ENCODE measurements around the gene TRAK2.
"Not testable (repeated sequence)": the region's sequence is repeated elsewhere in the genome, so short reads cannot be mapped to it uniquely, and the experiment has no call there.

TRAK2 gene, protein sequence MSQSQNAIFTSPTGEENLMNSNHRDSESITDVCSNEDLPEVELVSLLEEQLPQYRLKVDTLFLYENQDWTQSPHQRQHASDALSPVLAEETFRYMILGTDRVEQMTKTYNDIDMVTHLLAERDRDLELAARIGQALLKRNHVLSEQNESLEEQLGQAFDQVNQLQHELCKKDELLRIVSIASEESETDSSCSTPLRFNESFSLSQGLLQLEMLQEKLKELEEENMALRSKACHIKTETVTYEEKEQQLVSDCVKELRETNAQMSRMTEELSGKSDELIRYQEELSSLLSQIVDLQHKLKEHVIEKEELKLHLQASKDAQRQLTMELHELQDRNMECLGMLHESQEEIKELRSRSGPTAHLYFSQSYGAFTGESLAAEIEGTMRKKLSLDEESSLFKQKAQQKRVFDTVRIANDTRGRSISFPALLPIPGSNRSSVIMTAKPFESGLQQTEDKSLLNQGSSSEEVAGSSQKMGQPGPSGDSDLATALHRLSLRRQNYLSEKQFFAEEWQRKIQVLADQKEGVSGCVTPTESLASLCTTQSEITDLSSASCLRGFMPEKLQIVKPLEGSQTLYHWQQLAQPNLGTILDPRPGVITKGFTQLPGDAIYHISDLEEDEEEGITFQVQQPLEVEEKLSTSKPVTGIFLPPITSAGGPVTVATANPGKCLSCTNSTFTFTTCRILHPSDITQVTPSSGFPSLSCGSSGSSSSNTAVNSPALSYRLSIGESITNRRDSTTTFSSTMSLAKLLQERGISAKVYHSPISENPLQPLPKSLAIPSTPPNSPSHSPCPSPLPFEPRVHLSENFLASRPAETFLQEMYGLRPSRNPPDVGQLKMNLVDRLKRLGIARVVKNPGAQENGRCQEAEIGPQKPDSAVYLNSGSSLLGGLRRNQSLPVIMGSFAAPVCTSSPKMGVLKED

DNA sequence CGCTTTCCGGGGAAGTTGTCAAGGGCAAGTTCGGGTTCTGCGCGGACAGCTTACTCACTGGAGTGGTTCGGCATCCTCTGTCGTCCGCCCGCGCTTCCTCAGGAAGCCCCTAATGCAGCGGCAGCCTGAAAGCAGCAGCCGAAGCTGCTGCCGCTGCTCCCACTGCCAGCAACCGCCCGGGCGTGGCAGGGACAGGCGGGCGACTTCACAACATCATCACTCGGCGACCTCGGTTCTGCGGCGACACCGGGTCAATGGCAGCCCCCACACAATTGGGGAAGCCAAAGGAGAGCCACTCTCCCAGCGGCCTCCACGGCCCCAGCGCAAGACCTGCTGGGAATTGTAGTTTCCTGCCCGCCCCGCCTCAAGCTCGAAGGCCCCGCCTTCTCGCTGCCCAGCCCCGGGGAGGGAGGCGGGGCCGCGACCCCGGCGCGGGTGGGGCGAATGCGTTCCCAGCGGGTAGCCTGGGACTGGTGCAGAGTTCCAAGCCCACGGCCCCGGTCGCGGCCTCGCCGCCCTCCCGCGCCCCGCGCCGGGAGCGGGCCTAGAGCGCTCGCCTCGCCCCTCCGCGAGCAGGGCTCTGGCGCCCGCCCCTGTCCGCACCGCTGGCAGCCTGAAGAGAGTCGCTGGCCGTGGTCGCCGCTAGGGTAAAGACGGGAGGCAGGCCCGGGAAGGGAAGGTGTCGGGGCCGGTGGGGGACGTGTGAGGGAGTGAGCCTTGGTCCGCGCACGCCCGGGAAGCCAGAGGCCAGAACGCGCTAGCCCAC is at the start of gene TRAK2, which contains the start of gene STRADB:
TSS of gene TRAK2 (minus strand) at position 167 of the 766 bp plus-strand sequence. CDS start 30,951 bp downstream, outside the sequence.
TSS of gene STRADB (plus strand) at position 449 of the 766 bp plus-strand sequence. CDS start 3,101 bp downstream, outside the sequence.
- peak; percentile 97 for DNase-seq

DNA sequence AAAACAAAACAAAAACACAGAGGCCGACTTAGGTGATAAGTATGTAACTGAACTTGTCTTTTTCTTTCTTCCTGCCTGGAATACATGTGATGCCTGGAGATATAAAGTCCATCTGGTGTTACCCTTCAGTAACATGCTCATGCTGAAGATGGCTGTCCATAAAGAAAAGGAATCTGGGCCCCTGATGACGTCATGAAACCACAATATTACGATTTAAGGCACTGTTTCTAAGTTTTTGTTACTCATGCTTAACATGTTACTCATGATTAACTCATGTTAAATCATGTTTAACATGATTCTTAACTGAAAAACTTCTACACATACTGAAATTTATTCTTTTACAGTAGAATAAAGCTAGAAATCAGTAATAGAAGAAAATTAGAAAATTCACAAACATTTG is 49.3 kb upstream of the TRAK2 start:
- DNase-seq: no peak

DNA sequence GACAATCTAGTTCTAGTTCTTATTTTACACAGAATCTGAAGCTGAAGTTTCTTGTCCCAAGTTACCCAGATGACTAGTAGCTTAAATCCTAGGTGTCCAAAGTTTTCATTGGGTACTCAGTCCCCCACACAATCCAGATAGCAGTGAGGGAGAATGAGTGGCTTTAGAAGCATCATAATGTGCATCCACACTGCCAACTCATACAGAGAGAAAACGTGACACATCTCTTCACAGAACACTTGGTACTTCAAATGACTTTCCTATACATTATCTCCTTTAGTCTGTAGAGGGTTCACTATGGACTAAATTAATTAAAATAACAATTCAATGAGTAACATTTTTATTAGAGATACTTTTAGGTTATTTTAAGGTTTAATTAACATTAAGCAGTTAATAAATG is 45.5 kb upstream of the TRAK2 start:
- no peak for DNase-seq

DNA sequence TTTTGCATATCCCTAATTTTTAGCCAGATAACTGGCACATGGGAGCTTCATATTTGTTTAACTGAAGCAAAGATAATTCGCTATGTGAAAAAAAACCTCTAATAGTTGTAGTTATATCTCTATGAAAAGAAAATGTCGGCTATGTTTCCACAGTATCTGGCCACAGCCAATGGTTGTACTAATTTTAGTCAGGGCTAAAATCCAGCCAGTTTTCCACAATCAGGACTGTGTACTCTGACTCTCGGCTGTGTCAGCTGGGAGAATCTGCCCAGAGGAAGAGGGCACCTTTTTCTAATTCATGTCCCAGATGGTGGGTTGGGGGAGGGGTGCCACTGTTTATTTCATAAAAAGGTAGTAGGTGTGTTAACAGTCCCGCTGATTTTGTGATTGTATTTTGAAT is 39.0 kb upstream of the TRAK2 start:
- no peak for DNase-seq

DNA sequence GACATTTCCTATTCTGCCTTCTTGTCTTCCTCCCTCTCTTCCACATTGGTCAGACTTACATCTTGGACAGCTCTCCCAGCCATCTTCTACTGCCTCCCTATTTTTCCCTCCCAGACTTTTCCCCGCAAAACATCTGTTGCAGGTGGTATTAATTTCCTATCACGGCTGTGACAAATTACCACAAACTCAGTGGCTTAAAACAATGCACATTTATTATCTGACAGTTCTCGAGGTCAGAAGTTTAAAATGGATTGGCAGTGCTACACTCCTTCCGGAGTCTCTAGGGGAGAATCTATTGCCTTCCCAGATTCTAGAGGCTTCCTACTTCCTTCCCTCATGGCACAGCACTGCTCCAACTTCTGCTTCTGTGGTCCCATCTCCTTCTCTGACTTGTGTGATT is 33.5 kb upstream of the TRAK2 start:
- DNase-seq: no peak

DNA sequence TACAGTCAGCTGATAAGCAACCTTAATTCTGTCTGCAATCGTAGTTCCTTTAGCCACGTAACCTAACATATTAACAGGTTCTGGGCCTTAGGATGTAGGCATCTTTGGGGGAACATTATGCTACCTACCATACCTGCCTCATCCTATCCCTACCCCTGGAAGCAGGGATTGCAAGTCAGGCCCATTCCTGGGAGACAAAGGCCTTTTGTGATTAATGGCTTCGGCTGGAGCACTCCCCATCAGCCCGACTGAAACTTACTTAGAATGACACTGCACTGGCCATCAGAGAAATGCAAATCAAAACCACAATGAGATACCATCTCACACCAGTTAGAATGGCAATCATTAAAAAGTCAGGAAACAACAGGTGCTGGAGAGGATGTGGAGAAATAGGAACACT is 32.5 kb upstream of the TRAK2 start:
- DNase-seq: not testable (repeated sequence)

DNA sequence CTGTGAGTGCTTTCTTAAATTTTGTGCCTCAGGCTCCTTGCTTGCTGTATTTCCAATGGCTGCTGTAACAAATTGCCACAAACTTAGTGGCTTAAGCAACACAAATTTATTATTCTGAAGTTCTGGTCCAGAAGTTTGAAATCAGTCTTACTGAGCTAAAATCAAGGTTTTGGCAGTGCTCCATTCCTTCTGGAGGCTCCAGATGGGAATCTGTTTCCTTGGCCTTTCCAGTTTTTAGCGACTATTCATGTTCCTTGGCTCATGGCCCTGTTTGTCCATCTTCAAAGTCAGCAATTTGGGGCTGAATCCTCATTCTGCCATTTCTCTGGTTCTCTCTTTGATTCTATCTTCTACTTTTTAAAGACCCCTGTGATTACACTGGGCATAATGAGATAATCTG is 32.1 kb upstream of the TRAK2 start:
- DNase-seq: no peak

DNA sequence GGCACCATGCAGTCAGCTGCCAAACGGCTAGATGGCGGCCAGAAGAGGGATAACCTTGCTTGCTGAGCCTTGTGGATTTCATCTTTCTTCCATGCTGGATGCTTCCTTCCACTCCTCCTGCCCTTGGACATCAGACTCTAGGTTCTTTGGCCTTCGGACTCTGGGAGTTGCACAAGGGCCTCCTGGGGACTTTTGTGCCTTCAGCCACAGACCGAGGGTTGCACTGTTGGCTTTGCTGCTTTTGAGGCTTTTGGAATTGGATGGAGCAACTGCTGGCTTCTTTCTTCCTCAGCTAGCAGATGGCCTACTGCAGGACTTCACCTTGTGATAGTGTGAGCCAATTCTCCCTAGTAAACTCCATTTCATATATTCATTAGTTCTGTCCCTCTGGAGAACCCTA is 31.3 kb upstream of the TRAK2 start:
- DNase-seq: no peak

DNA sequence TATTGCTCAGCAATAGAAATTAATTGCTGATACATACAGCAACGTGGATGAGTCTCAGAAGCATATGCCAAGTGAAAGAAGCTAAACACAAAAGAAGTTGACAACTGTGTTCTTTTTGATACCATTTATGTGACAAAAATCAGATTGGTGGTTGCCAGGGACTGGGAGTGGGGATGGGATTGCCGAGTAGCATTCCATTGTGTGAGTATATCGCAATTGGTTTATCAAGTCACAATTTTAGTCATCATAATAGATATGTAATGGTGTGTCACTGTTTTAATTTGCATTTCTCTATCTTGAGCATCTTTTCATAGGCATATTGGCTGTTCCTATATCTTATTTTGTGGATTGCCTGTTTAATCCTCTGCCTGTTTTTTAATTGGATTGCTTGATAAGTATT is 21.2 kb upstream of the TRAK2 start:
- no peak for DNase-seq

DNA sequence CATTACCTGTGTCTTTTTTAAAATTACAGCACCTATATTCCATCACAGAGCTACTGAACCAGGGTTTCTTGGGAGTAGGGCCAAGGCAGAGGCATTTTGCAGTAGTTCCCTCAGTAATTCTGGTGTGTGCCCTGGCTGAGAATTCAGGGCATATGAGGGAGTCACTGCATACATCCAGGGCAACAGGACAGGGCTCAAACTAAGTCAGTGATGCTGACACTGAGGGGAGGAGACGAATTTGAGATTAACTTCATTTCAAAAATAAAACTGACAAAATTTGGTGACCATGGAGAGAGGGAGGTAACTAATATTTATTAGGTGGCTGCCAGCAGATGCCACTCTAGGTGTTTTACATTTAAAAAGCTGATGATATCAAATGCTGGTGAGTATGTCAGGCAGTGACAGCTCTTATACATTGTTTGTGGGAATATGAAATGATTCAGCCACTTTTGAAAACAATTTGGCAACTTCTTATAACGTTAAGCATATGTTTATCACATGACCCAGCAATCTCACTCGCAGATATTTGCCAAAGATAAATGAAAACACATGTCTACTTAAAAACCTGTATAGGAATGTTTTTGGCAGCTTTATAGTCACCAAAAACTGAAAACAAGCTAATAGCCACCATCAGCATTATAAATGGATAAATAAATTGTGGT is 20.6 kb upstream of the TRAK2 start:
- no peak for DNase-seq

DNA sequence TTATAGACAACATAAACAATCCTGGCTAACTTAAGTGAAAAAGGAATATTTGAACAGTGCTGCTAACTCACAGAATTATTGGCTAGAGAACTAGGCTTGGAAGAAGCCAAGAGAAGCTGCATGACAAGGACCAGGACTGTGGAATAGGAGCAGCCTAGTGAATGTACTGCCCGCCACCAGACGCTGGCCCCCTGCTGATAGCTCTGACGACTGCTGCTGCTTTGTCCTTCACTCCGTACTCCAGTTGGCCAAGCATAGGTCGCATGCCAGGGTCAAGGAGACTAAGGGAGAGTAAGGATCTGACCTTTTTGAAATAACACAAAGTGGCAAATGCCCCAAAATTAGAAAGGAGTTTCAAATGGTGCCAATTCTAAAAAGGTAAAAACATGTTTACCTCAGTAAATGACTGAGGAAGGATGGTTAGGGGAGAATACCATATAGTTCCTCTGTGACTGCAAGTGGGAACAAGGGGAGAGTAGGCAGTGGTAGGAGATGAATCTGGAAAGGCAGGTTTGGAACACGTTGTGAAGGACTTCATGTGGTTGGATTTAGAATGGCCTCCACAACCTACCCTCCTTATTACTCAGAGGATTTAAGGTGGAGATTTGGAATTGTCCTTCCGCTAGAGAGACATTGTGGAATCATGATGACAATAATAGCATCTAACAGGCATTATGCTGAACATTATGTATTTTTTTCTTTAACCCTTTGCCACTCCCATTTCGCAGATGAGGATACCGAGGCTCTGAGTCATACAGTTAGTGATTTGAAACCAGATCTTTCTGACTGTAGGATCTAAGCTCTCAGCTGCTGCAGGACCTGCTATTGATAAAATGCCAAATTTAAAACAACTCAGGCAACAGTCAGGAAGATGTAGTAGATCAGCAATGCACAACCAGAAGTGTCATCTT is 19.8 kb upstream of the TRAK2 start:
- DNase-seq: no peak

DNA sequence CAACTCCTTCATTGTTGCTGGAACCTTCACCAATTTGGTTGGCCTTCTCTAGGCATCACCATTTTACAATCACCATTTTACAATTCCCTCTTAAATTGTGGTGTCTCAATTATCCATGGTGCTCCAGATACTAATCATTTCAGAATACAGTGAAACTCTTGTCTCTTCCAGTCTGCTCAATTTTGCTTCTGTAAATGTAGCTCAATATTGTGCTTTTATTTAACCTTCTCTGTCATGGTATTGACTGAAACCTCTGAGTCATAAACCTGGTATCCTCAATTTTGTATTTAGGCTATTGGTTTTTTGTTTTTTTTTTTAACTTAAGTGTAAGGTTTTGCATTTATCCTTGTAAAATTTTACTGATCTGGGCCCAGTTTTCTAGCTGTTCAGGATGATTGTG is 16.4 kb upstream of the TRAK2 start:
- no peak for DNase-seq

DNA sequence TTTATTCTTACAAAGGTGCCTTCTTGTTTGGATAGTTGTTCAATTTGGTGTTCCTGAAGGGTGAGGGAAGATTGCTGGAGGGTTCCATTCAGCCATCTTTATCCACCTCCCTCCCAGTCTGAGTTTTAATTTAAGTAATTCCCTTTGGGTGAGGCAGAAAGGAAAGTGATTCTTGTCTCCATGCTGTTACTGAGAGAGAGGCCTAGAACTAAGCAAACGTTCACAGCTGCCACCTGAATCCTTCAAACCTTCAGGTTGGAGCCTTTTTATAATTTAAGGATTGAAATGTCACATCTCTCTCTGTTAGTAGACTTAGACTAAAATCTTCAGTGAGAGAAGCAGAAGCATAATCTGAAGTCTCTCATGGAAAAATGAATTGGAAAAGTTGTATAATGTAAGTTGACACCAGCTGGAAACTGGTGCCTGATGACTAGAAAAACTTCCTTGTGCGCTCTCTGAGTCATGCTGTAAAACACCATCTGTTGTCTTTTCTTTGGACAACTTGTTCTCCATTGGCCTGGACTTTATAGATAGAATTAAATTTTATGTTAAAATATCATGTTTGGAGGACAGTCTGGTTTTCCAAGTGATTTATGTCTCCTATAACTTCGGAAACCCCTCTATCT is 14.9 kb upstream of the TRAK2 start:
- no peak for DNase-seq

DNA sequence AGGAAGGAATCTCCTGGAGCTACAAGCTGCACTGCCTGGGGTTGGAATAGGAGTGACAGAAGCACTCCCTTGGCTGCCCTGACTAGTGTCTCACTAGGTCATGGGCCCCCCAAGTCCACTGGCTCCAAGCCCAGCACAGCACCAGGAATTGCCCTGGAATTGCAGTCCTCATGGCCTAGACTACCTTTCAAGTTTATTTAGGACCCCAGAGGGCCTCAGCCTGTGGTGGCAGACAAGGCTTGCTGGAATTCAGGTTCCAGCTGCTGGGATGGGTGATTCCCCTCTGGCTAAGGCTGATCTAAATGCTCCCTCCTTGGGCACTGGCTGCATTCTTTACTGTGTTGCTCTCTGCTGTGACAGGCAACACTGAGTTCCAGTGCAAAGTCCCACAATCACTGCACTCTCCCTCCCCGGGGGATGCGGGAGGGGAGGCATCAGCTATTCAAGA is 14.3 kb upstream of the TRAK2 start:
- no peak for DNase-seq

DNA sequence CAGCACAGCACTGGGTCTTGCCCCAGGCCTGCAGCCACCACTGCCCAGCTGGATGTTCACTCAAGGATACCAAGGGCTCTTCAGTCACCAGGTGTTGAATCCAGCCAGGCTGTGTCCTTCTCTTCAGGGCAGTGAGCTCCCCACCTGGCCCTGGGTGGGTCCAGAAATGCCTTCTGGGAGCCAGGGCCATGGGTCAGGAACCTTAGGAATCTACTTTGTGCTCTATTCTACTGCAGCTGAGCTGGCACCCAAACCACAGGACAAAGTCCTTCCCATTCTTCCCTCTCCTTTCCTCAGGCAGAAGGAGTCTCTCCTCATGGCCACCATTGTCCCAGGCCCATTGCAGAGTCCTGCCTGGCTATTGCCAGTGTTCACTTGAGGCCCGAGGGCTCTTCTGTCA is 13.3 kb upstream of the TRAK2 start:
- DNase-seq: no peak

DNA sequence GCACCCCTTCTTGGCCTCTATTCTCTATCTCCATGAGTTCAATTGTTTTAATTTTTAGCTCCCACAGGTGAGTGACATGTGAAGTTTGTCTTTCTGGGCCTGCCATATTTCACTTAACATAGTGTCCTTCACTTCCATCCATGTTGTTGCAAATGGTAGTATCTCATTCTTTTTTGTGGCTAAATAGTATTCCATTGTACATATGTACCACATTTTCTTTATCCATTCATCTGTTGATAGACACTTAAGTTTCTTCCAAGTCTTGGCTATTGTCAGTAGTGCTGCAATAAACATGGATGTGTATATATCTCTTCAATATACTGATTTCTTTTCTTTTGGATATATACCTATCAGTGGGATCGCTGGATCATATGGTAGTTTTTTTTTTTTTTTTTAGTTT is 9.3 kb upstream of the TRAK2 start:
- no peak for DNase-seq

DNA sequence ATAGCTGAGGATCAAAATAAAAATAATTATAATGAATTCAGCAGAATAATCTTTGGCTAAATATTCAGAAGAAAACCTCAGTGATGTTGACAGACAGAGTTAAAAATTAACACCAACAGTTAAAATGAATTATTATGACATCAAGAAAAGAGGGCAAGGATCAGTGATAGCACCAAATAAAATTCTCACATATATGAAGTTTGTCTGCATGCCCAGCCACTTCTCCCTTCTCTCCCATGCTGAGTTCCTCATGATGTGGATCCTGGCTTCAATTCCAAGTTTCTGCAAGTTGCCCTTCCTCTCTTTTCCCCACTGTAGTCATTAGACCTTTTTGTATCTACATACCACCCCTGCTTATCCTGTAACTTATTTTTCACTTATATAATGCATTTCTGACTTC is 7.1 kb upstream of the TRAK2 start:
- DNase-seq: no peak

DNA sequence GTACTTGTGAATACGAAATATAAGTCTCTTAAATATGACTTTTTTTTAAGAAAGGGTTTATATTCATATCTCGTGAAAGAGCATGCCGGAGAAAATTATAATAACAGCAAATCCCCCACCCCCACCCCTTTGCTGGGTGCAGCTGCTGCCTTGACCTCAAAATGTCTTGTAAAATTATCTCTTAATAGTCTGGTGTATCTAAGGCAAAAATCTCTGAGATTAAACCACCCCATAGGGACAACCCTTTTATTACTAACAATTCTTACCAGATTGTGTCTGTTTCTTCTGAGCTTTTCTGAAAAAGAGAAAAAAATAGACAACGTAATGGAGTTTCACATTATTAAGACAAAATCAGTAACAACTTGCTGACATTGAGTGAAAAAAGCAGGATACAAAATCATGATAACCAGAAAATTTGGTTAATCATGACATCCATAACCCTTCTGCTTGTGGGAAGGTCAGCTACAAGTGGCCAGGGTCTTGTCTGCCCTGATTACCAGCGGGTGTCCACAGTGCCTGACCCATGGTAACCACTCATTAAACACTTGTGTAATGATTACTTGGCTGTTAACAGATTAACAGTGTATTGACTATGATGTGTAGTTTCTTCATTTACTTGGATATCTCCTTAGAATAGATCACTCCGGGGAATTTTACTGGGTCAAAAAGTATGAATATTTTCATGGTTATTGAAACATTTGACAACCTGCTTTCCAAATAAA is 1.8 kb upstream of the TRAK2 start:
- DNase-seq: no peak

DNA sequence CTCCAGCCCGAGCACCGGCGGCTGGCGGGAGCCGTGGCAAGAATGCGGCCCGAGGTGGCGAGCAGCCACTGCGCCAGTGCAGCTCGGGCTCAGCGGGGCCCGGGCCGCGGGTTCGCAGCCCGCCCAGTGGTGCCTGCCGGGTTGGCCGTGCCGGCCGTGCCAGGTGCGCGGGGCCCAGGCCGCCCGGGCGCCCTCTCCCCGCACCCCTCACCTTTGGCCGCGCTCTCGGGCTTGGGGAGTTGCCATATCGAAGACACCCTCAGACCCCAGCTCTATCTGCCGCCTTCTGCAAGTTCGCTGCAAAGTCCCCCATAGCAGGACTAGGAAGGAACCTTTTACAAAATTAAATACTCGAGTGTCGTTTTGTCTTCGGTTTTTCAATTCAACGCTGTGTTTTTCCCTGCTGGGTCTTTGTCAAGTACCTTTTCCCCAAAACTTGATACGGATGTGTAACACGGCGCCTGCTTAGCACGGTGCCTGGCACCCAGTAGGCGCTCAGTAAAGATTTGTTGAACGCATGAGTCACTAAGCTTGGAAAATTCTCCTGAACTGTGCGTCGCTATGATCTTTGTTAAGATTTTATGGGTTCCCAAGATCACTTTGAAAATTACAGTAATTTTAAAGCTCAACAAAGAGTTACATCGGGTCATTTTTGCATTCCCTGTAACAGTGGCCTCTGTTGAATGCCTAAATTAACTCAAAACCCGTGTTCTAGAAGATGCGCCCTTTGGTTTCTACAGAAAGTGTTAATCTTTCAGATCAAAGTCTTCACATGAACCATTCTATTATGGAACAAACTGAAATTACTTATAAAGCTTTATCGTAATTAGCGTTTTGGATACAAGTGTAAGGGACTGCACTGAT is 1.0 kb upstream of the TRAK2 start:
- no peak for DNase-seq

All from CD4-positive, alpha-beta T cell treated with Interleukin-12 subunit alpha and Interleukin-12 subunit beta, for 1 hour (primary cell).